Neuronal stem cell (in vitro differentiated cells): Measurements from ENCODE around the gene LGALS1.

Experiments used
- DNase-seq: peaks from one replicate; pipeline ENCODE4 v3.0.0-alpha.2; 2013; ENCODE audit warnings: low spot score
- H2AFZ ChIP-seq: one replicate; pipeline ENCODE4 v1.6.1; 2013; ENCODE audit warnings: mild to moderate bottlenecking, low read length, inconsistent platforms
- H2AK5ac ChIP-seq: 2 replicates; pipeline ENCODE4 v1.6.1; 2013; ENCODE audit warnings: low read depth, mild to moderate bottlenecking, inconsistent platforms, low read length, moderate library complexity, mixed read lengths
- H2BK120ac ChIP-seq: 2 replicates; pipeline ENCODE4 v1.6.1; 2013; ENCODE audit warnings: low read depth, mild to moderate bottlenecking, inconsistent platforms, low read length, moderate library complexity, mixed read lengths
- H2BK12ac ChIP-seq: one replicate; pipeline ENCODE4 v1.6.1; 2013; ENCODE audit warnings: low read length, inconsistent platforms
- H2BK15ac ChIP-seq: 2 replicates; pipeline ENCODE4 v1.6.1; 2013; ENCODE audit warnings: mild to moderate bottlenecking, low read length, inconsistent platforms, mixed read lengths
- H2BK5ac ChIP-seq: one replicate; pipeline ENCODE4 v1.6.1; 2013; ENCODE audit warnings: inconsistent platforms, mild to moderate bottlenecking, low read length, moderate library complexity
- H3K14ac ChIP-seq: one replicate; pipeline ENCODE4 v1.6.1; 2013; ENCODE audit warnings: low read length, inconsistent platforms
- H3K18ac ChIP-seq: 2 replicates; pipeline ENCODE4 v1.6.1; 2013; ENCODE audit warnings: low read length, inconsistent platforms
- H3K23ac ChIP-seq: 2 replicates; pipeline ENCODE4 v1.6.1; 2013; ENCODE audit warnings: low read depth, mild to moderate bottlenecking, mixed read lengths, low read length, inconsistent platforms; ENCODE audit not compliant: poor library complexity
- H3K27ac ChIP-seq: replicated peaks from 3 replicates; pipeline ENCODE4 v1.5.1; 2013; ENCODE audit warnings: low read length, inconsistent platforms
- H3K27me3 ChIP-seq, 3 experiments: 2 replicates each; pipeline ENCODE4 v1.6.1; 2013; ENCODE audit warnings: low read length in 3 of 3, mild to moderate bottlenecking in 2 of 3, inconsistent platforms in 1 of 3, low read depth in 1 of 3, mixed read lengths in 1 of 3, moderate library complexity in 1 of 3; ENCODE audit not compliant: control insufficient read depth in 3 of 3, insufficient read depth in 3 of 3
- H3K36me3 ChIP-seq, 2 donors: replicated peaks in 1 of 2; 2 replicates each; pipeline ENCODE4 v1.6.1; 2013; ENCODE audit warnings: low read length in 2 of 2; ENCODE audit not compliant: control insufficient read depth in 2 of 2, insufficient read depth in 2 of 2
- H3K4ac ChIP-seq: 2 replicates; pipeline ENCODE4 v1.6.1; 2013; ENCODE audit warnings: inconsistent platforms, mild to moderate bottlenecking, low read length, moderate library complexity
- H3K4me1 ChIP-seq, 2 donors: 1 replicate in 1 of 2; 2 replicates in 1 of 2; pipeline ENCODE4 v1.6.1; 2013; ENCODE audit warnings: low read length in 2 of 2, low read depth in 1 of 2; ENCODE audit not compliant: control insufficient read depth in 2 of 2, insufficient read depth in 1 of 2
- H3K4me2 ChIP-seq: one replicate; pipeline ENCODE4 v1.6.1; 2013; ENCODE audit warnings: mild to moderate bottlenecking, low read length, inconsistent platforms; ENCODE audit not compliant: insufficient read depth, poor library complexity, severe bottlenecking
- H3K4me3 ChIP-seq, 2 donors: 2 replicates each; pipeline ENCODE4 v1.5.1; 2013; ENCODE audit warnings: low read length in 2 of 2, mild to moderate bottlenecking in 2 of 2, inconsistent platforms in 1 of 2, moderate library complexity in 1 of 2
- H3K79me1 ChIP-seq: one replicate; pipeline ENCODE4 v1.6.1; 2013; ENCODE audit warnings: low read depth, mild to moderate bottlenecking, inconsistent platforms, low read length, moderate library complexity
- H3K9ac ChIP-seq: one replicate; pipeline ENCODE4 v1.6.1; 2013; ENCODE audit warnings: mild to moderate bottlenecking, low read depth, low read length, inconsistent platforms; ENCODE audit not compliant: poor library complexity
- H3K9me3 ChIP-seq, 2 donors: replicated peaks in 1 of 2; 2 replicates each; pipeline versions ENCODE3 to v1.6.1; 2013; ENCODE audit warnings: low read length in 2 of 2, mild to moderate bottlenecking in 2 of 2, inconsistent platforms in 1 of 2, low read depth in 1 of 2, mixed read lengths in 1 of 2, moderate library complexity in 1 of 2; ENCODE audit not compliant: control insufficient read depth in 2 of 2, insufficient read depth in 1 of 2
- H4K8ac ChIP-seq: one replicate; pipeline ENCODE4 v1.6.1; 2013; ENCODE audit warnings: low read depth, mild to moderate bottlenecking, inconsistent platforms, low read length, moderate library complexity
- H4K91ac ChIP-seq: one replicate; pipeline ENCODE4 v1.6.1; 2013; ENCODE audit warnings: low read length, low read depth, mild to moderate bottlenecking, inconsistent platforms; ENCODE audit not compliant: poor library complexity
- WGBS, 2 donors: extraction: QIAGEN DNeasy Blood & Tissue Kit; methylation state at CpG; one replicate each; pipeline ENCODE4 v1.1.7; 2013; ENCODE audit warnings: missing lambda C conversion rate in 2 of 2, mixed read lengths in 1 of 2; ENCODE audit not compliant: insufficient read length in 2 of 2, insufficient replicate concordance in 1 of 2; ENCODE audit errors: extremely low coverage in 2 of 2; 5-methylcytosine and 5-hydroxymethylcytosine counted together

LGALS1 gene

GRCh38 chr22:37643225-37643847 is 32.1 kb upstream of the LGALS1 start:
- WGBS, 2 donors = no CpG with 5 or more reads among the region's 9 CpGs
- DNase-seq = peak; percentile 79

GRCh38 chr22:37647317-37647716 is 28.1 kb upstream of the LGALS1 start:
- H3K27me3 ChIP-seq = no peaks in the 10 kb centered on the region
- no peaks in the 10 kb centered on the region for H3K9me3 ChIP-seq
- H3K23ac ChIP-seq = no peak overlapping the region
- H3K4me2 ChIP-seq = no peak overlapping the region
- H3K79me1 ChIP-seq = no peaks in the 10 kb centered on the region
- WGBS, 2 donors = no CpG with 5 or more reads among the region's 9 CpGs
- no peak overlapping the region for H2BK5ac ChIP-seq
- H3K27ac ChIP-seq = no peak overlapping the region
- H4K91ac ChIP-seq = no peak overlapping the region
- peaks cover 16 to 56% of the 10 kb centered on the region in 2 donors for H3K36me3 ChIP-seq
- H2AFZ ChIP-seq = no peak overlapping the region
- no peak overlapping the region for H3K18ac ChIP-seq
- H3K9ac ChIP-seq = no peak overlapping the region
- H2BK12ac ChIP-seq = no peak overlapping the region
- no peak overlapping the region for H3K4ac ChIP-seq
- H3K4me1 ChIP-seq = peaks cover 1 to 3% of the 10 kb centered on the region in 2 donors
- no peak overlapping the region for H2AK5ac ChIP-seq
- no peak overlapping the region for H2BK120ac ChIP-seq
- H3K4me3 ChIP-seq = no peak overlapping the region
- no peak overlapping the region for H3K14ac ChIP-seq
- no peak for DNase-seq
- H2BK15ac ChIP-seq = no peak overlapping the region
- H4K8ac ChIP-seq = no peak overlapping the region

More at GRCh38 chr22:37643225-37643847, 32.1 kb upstream of the LGALS1 start:
- Histone ChIP-seq H2BK5ac (no peak overlapping the region), H3K23ac (no peak overlapping the region), H3K27me3 (no peaks in the 10 kb centered on the region), H4K91ac (no peak overlapping the region), H3K27ac (no peak overlapping the region), H2BK120ac (no peak overlapping the region), H3K9ac (no peak overlapping the region), H3K9me3 (no peaks in the 10 kb centered on the region), H2AK5ac (peak overlapping the region; percentile 18), H4K8ac (no peak overlapping the region), H2AFZ (no peak overlapping the region), H3K4ac (no peak overlapping the region), H3K4me3 (no peak overlapping the region), H3K18ac (peak overlapping the region; percentile 16), H2BK15ac (no peak overlapping the region), H3K4me1 (peaks cover 13% of the 10 kb centered on the region in 2 donors), H3K4me2 (no peak overlapping the region), H3K36me3 (peaks cover 10 to 38% of the 10 kb centered on the region in 2 donors), H2BK12ac (no peak overlapping the region), H3K79me1 (no peaks in the 10 kb centered on the region), H3K14ac (no peak overlapping the region)

GRCh38 chr22:37647928-37648327 is 27.5 kb upstream of the LGALS1 start:
- no peaks in the 10 kb centered on the region for H3K9me3 ChIP-seq
- H3K79me1 ChIP-seq = no peaks in the 10 kb centered on the region
- peak overlapping the region; percentile 21 for H3K14ac ChIP-seq
- no CpG with 5 or more reads among the region's 9 CpGs for WGBS, 2 donors
- no peak overlapping the region for H2AFZ ChIP-seq
- H2BK15ac ChIP-seq = no peak overlapping the region
- no peak overlapping the region for H4K91ac ChIP-seq
- no peak overlapping the region for H2BK120ac ChIP-seq
- H3K4me3 ChIP-seq = no peak overlapping the region
- no peak overlapping the region for H3K4ac ChIP-seq
- H3K4me2 ChIP-seq = no peak overlapping the region
- peaks cover 15 to 57% of the 10 kb centered on the region in 2 donors for H3K36me3 ChIP-seq
- no peak overlapping the region for H2BK5ac ChIP-seq
- peaks cover 1 to 3% of the 10 kb centered on the region in 2 donors for H3K4me1 ChIP-seq
- no peak overlapping the region for H4K8ac ChIP-seq
- no peaks in the 10 kb centered on the region for H3K27me3 ChIP-seq
- no peak overlapping the region for H3K23ac ChIP-seq
- no peak for DNase-seq
- no peak overlapping the region for H3K18ac ChIP-seq
- H3K27ac ChIP-seq = no peak overlapping the region
- H2BK12ac ChIP-seq = no peak overlapping the region
- H2AK5ac ChIP-seq = peak overlapping the region; percentile 25
- H3K9ac ChIP-seq = no peak overlapping the region

- H3K9ac ChIP-seq = no peak overlapping the region
- no peak overlapping the region for H3K23ac ChIP-seq
- no peaks in the 10 kb centered on the region for H3K9me3 ChIP-seq
- no peak overlapping the region for H2AFZ ChIP-seq
- H3K18ac ChIP-seq = peak overlapping the region; percentile 58
- H2AK5ac ChIP-seq = no peak overlapping the region
- H3K4me2 ChIP-seq = no peak overlapping the region
- no peak overlapping the region for H3K4me3 ChIP-seq
- H3K79me1 ChIP-seq = no peaks in the 10 kb centered on the region
- no peak overlapping the region for H2BK5ac ChIP-seq
- H3K4ac ChIP-seq = no peak overlapping the region
- no peak overlapping the region for H2BK15ac ChIP-seq
- H2BK12ac ChIP-seq = no peak overlapping the region
- no peak for DNase-seq
- WGBS, 2 donors = no CpG with 5 or more reads among the region's 17 CpGs
- H3K4me1 ChIP-seq = no peaks in the 10 kb centered on the region
- no peak overlapping the region for H3K27ac ChIP-seq
- peaks cover 8 to 49% of the 10 kb centered on the region in 2 donors for H3K36me3 ChIP-seq
- no peaks in the 10 kb centered on the region for H3K27me3 ChIP-seq
- no peak overlapping the region for H3K14ac ChIP-seq
- H2BK120ac ChIP-seq = no peak overlapping the region
- H4K91ac ChIP-seq = no peak overlapping the region
- no peak overlapping the region for H4K8ac ChIP-seq
Observed at GRCh38 chr22:37650463-37651136, 24.8 kb upstream of the LGALS1 start.
